Fibroblast of pulmonary artery (primary cell): ENCODE data around the gene ZNF595.
"Not testable (repeated sequence)": the region's sequence is repeated elsewhere in the genome, so short reads cannot be mapped to it uniquely, and the experiment has no call there.

Experiments
- DNase-seq: peaks from one replicate; pipeline ENCODE4 v3.0.0-alpha.2; 2010; ENCODE audit warnings: low read depth
- H3K4me3 ChIP-seq: replicated peaks from 2 replicates; pipeline ENCODE4 v1.5.1; 2011; ENCODE audit warnings: low read depth, mild to moderate bottlenecking, control low read depth, low read length, moderate library complexity

ZNF595 gene

GRCh38 chr4:52804-53479, at the start of gene ZNF595:
Gene ZNF595 (plus strand): TSS chr4:53321. CDS start chr4:53489, 168 bp downstream.
- DNase-seq = not testable (repeated sequence)
- H3K4me3 ChIP-seq = peak within 1 kb of the TSS; percentile 46

DNA sequence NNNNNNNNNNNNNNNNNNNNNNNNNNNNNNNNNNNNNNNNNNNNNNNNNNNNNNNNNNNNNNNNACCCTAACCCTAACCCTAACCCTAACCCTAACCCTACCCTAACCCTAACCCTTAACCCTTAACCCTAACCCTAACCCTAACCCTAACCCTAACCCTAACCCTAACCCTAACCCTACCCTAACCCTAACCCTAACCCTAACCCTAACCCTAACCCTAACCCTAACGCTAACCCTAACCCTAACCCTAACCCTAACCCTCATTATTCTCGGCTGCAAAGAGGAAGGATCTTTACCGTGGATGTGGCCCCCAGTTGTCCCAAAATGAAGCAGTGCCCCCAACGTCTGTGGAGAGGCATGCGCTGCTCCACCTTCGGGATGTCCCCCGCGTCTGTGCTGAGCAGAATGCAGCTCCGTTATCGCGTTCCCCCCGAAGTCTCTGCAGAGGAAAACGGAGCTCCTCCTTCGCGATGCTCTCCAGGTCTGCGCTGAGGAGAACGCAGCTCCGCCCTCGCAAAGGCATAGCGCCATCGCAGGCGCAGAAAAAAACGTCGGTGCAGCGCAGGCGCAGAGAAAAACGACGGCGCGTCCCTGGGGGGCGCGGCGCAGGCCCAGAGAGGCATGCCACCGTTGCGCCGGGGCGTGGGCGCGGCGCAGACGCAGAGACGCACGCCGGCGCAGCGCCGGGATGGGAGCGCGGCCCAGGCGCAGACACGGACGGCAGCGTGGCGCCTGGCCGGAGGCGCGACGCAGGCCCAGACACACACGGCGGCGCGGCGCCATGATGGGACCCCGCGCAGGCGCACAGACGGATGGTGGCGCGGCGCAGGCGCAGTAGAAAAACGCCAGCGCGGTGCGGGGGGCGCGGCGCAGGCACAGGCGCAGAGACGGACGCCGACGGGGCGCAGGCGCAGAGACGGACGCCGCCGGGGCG, 42.9 kb upstream of the ZNF595 start:
- not testable (repeated sequence) for H3K4me3 ChIP-seq
- peak; percentile 6 for DNase-seq

- not testable (repeated sequence) for H3K4me3 ChIP-seq, DNase-seq
These were observed 41.9 kb upstream of the ZNF595 start for GRCh38 chr4:11095-11815.

GRCh38 chr4:11816-12417, 41.2 kb upstream of the ZNF595 start:
- H3K4me3 ChIP-seq, DNase-seq: not testable (repeated sequence)

- not testable (repeated sequence) for H3K4me3 ChIP-seq, DNase-seq
These were observed 35.0 kb upstream of the ZNF595 start for GRCh38 chr4:18128-18527.

DNA sequence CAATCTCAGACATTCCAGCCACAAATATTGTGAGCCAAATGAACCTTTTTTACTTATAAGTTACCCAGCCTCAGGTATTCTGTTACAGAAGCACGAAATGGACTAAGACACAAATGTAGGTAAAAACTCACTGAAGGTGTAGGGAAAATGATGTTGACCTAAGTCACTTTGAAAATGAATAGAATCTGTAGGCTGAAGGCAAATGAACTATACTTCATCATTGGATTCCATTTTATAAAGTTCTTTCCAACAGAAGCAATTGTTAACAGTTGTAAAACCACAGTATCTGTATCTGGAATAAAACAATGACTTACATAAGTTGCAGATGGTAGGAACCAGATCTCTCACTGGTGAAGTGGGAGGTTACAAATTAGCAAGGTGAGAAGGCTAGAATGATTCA, 34.5 kb upstream of the ZNF595 start:
- not testable (repeated sequence) for DNase-seq, H3K4me3 ChIP-seq

DNA sequence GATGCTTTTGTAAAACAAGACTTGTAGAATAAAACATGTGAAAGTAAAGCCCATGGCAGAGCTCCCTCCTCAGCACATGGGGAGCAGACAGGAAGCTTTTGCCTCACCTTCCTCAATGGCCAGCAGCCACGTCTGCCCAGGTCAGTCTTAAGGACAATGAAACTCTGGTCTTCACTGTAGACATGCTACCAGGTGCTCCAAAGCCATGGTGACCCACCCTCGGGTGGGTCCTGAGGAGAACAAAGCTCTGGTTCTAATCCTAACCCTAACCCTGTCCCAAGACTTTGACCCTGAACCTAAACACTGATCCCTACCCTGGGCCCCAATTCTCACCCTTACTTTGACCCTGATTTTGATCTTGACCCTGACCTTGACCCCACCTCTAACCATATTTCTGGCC, 30.2 kb upstream of the ZNF595 start:
- not testable (repeated sequence) for DNase-seq, H3K4me3 ChIP-seq

- not testable (repeated sequence) for DNase-seq, H3K4me3 ChIP-seq
These were observed 28.8 kb upstream of the ZNF595 start for GRCh38 chr4:24359-24758.

DNA sequence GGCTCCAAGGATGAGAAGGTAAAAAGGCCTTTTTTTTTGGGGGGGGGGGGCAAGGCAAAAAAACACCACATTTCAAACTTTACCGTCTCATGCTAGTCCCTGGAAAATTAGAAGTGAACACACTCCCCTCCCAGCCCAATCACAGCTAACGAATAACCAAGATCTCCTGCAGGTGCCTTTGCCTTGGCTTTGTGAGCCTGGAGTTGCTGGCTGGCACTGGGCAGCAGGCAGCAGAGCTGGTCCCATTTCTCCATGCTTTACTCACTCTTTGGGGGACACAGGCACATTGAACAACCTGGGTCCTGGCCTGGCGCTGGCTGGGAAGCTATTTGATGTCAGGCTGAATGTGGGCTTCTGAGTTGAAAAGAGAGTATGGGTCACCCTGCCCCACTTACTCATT, 25.6 kb upstream of the ZNF595 start:
- DNase-seq, H3K4me3 ChIP-seq: not testable (repeated sequence)

DNA sequence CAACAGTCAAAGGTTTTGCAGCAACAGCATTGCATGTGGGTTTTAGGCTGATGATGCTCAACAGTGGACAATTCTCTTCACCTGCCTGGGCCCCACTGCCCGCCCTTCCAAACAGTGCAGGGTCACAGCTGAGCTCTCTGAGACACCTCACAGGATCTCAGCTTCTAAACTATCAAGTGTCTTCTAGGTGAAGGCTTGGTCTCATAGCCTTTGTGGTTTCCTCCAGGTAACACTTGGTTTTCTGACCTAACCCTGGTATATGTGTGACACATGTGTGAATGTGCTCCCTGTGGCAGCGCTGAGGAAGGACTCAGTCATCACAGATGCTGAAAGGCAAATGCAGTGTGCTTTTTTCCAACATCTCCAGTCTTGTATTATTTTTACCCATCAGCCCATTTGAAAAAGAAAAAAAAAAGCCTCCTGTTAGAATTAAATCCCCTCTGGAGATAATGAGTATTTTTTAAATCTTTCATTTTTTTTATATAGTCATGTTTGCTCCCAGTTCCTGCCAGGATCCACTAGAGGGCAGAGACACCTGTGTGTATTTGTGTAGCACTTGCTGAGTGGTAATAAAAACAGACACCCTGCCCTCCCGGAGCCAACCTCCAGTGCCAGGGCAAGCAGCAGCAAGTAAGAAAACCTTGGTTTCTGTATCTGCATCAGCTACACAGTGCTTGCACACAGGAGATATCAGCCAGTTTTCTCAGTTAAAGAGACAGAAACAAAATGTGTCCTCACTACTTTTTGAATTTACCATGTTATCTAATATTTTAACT, 24.2 kb upstream of the ZNF595 start:
- not testable (repeated sequence) for DNase-seq, H3K4me3 ChIP-seq

GRCh38 chr4:33314-33713, 19.8 kb upstream of the ZNF595 start:
- not testable (repeated sequence) for DNase-seq, H3K4me3 ChIP-seq

- DNase-seq, H3K4me3 ChIP-seq: not testable (repeated sequence)
These were observed 16.3 kb upstream of the ZNF595 start for GRCh38 chr4:36559-37415.

DNA sequence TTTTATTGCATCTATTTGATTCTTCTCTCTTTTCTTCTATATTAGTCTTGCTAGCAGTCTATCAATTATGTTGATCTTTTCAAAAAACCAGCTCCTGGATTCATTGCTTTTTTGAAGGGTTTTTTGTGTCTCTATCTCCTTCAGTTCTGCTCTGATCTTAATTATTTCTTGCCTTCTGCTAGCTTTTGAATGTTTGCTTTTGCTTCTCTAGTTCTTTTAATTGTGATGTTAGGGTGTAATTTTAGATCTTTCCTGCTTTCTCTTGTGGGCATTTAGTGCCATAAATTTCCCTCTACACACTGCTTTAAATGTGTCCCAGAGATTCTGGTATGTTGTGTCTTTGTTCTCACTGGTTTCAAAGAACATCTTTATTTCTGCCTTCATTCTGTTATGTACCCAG, 14.9 kb upstream of the ZNF595 start:
- H3K4me3 ChIP-seq, DNase-seq: not testable (repeated sequence)

GRCh38 chr4:43375-43774, 9.7 kb upstream of the ZNF595 start:
- not testable (repeated sequence) for H3K4me3 ChIP-seq, DNase-seq

DNA sequence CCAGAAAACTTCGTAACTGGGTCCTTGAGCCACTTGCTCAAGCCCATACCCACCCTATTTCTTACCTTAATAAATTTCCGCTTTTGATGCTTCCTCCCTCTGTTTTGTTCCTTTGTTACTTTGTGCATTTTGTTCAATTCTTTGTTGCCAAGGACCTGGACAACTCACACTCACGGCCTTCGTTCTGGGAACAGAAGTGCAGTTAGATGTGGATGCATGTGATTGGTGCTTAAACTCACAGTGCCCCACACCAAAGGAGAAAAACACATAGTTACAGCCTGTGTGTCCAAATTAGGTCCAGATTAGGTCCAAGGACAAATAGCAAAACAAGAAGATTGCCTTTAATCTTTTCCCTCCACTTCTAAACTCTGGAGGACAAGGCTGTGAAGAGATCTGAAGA, 1.9 kb upstream of the ZNF595 start:
- not testable (repeated sequence) for H3K4me3 ChIP-seq, DNase-seq

DNA sequence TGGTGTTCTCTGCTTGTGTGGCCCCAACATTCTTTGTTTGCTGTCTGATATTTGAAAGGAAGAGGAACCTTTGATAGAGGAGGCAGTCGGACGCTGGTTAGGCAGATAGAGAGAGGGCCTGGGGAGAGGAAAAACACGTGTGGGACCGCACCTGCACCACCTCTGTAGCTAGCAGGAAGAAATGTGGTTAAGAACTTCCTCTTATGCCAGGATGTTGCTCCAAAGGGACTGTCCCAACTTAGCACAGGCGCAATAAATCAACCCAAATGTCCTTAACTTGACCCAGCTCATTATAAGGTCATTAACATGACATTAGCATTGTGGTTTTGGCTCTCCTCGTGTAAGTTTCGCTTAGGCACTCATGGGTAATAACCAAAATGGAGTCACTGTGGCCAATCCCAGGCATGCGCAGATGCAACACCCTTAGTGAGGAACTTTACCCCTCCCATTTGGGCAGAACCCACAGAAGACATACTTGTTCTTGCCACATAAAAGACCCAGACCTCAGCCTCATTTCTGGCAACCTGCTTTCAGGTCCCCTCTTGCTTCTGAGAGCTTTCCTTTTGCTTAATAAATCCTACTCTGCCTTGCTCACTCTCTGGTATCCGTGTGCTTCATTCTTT, 1.4 kb upstream of the ZNF595 start:
- H3K4me3 ChIP-seq, DNase-seq: not testable (repeated sequence)

- not testable (repeated sequence) for H3K4me3 ChIP-seq, DNase-seq
These were observed 400 bp downstream of the ZNF595 start for GRCh38 chr4:53521-53920.
